Urinary bladder (tissue), 4 donors: Measurements from ENCODE around the gene NRCAM. TPM values are rescaled to one million over a fixed set of nuclear protein-coding genes. Genes with fewer than 3 reads are reported as not detected.
A peak's percentile ranks its signal among the peaks of the same experiment; 100 is the strongest.
"Not testable (repeated sequence)": the region's sequence is repeated elsewhere in the genome, so short reads cannot be mapped to it uniquely, and the experiment has no call there.

Experiments used
- DNase-seq: peaks from one replicate; pipeline ENCODE4 v3.0.0-alpha.2; 2015; ENCODE audit errors: extremely low spot score
- H3K27ac ChIP-seq: one replicate; pipeline ENCODE4 v1.5.1; 2013; ENCODE audit warnings: low read depth, mild to moderate bottlenecking, moderate library complexity
- H3K36me3 ChIP-seq: one replicate; pipeline ENCODE4 v1.6.1; 2013; ENCODE audit warnings: mild to moderate bottlenecking, moderate library complexity; ENCODE audit not compliant: insufficient read depth
- H3K4me1 ChIP-seq: one replicate; pipeline ENCODE4 v1.6.1; 2013; ENCODE audit warnings: mild to moderate bottlenecking, moderate library complexity; ENCODE audit not compliant: insufficient read depth
- H3K4me3 ChIP-seq: one replicate; pipeline ENCODE4 v1.5.1; 2013; ENCODE audit warnings: low read depth, low read length
- WGBS: extraction: QIAGEN DNeasy Blood & Tissue Kit; methylation state at CpG from one replicate; pipeline ENCODE4 v1.1.7; 2013; 5-methylcytosine and 5-hydroxymethylcytosine counted together
- polyA plus RNA-seq: library from polyadenylated mRNA; stranded (reverse); fragments of 200-250 nt; gene quantifications from one replicate; pipeline ENCODE4 v1.2.3, GENCODE V29; 2013
- total RNA-seq: library from RNA; depleted of rRNA; stranded (reverse); fragments of >200 nt; gene quantifications from one replicate; pipeline ENCODE4 v1.2.3, GENCODE V29; 2014
- donor health status: healthy with polysubstance abuse.
- donor health status: healthy.

The NRCAM gene
- total and polyA plus RNA-seq, 2 donors = 2.0 to 9.7 TPM

DNA sequence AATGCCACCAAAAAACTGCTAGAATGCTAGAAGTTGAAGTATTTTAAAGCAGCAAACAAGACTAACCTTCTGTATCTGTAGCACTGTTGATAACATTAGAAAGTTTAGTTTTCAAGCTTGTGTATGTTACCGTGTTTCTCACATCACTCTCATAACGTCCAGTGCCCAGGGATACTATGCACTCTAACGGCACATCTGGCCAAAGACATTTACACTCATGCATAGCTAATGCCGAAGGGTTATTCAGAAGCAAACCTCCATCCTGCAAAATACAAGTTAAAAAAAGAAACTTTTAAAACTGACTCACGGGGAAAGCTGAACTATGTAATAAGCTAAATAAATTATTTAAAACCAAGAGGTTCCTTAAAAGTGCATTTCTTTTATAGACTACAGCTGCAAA, 22.9 kb upstream of the NRCAM start:
- no peak overlapping the region for H3K27ac ChIP-seq
- no peaks in the 10 kb centered on the region for H3K4me1 ChIP-seq
- 90% methylated on average over 5 of the region's 5 CpGs for WGBS
- peaks cover 2% of the 10 kb centered on the region for H3K36me3 ChIP-seq
- H3K4me3 ChIP-seq = no peak overlapping the region
- DNase-seq = no peak

- H3K4me1 ChIP-seq = no peaks in the 10 kb centered on the region
- no peak for DNase-seq
- no peak overlapping the region for H3K4me3 ChIP-seq
- H3K36me3 ChIP-seq = peaks cover under 1% of the 10 kb centered on the region
- no peak overlapping the region for H3K27ac ChIP-seq
- WGBS = 63% methylated on average over 4 of the region's 4 CpGs
Observed at GRCh38 chr7:108468246-108468645, 12.0 kb upstream of the NRCAM start.

DNA sequence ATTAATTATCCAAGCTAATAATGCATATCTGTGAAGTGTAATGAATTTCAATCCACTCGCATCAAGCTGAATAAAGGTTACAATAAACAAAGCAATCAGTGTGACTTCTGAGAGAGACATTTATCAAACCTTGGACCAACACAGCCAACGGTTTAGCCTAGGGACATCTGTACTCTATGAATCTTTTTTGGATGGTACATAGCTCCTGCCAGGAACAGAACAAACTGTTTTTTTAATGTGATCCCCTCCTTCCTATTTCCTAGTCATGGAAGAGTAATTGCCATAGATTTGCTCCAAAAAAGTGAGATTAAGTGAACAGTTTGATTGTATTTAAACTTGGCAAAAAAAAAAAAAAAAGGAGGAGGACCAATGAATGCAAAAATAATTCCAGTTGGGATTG, 11.2 kb upstream of the NRCAM start:
- no peak for DNase-seq
- no peaks in the 10 kb centered on the region for H3K4me1 ChIP-seq
- 61% methylated on average over 2 of the region's 2 CpGs for WGBS

GRCh38 chr7:108466322-108466721, 10.1 kb upstream of the NRCAM start:
- not testable (repeated sequence) for H3K4me1 ChIP-seq, DNase-seq, H3K27ac ChIP-seq, H3K4me3 ChIP-seq, H3K36me3 ChIP-seq
- WGBS = 73% methylated on average over 2 of the region's 2 CpGs

More for the DNA sequence above, 11.2 kb upstream of the NRCAM start:
- Histone ChIP-seq H3K36me3 (no peaks in the 10 kb centered on the region), H3K27ac (no peak overlapping the region), H3K4me3 (no peak overlapping the region)

DNA sequence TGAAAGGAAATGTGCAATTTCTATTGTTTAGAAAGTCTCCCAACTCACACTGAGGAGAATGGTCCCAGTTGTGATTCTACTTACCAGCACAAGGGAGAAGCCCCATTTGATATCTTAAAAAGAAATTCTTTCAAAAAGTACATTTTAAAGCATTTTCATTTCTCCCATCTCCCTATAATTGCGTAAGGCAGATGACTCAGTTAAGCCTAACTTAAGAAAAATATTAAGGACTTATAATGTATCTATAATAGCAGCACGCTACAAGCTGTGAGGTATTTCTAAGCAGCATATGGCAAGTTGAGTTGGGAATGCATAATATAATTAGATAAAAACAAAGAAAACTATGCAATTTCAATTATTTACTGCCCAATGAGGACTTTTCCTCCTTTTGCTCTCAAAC, 8.5 kb upstream of the NRCAM start:
- no peak for DNase-seq
- H3K36me3 ChIP-seq = no peaks in the 10 kb centered on the region
- WGBS = 90% methylated on average over 2 of the region's 2 CpGs
- H3K4me3 ChIP-seq = no peak overlapping the region
- no peaks in the 10 kb centered on the region for H3K4me1 ChIP-seq
- no peak overlapping the region for H3K27ac ChIP-seq

DNA sequence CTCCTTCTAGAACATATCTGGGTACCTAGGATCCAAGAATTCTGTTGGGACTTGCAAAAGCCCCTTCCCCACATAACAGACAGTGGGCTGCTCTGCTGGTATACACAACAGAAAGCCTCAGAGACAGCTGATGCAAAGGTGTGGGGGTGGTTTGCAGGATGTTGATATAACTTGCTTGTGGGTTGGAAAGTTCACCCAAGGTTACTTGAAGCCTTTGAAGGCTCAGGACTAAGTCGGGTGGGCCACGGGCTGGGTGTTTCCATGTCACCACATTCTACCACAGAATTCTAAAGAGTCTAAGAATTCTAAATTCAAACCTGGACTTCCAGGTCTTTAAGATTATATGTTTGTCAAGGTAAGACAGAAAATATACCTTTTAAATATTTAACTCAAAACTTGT, 7.4 kb upstream of the NRCAM start:
- no peak for DNase-seq
- no peak overlapping the region for H3K27ac ChIP-seq
- WGBS = 60% methylated on average over 2 of the region's 2 CpGs
- H3K4me1 ChIP-seq = no peaks in the 10 kb centered on the region
- H3K4me3 ChIP-seq = no peak overlapping the region
- no peaks in the 10 kb centered on the region for H3K36me3 ChIP-seq

GRCh38 chr7:108461840-108462239, 5.6 kb upstream of the NRCAM start:
- Histone ChIP-seq H3K4me3 (no peak overlapping the region), H3K27ac (no peak overlapping the region), H3K4me1 (no peaks in the 10 kb centered on the region), H3K36me3 (no peaks in the 10 kb centered on the region)
- no peak for DNase-seq
- 79% methylated on average over 3 of the region's 3 CpGs for WGBS

- H3K27ac ChIP-seq = no peak overlapping the region
- no peak for DNase-seq
- no peaks in the 10 kb centered on the region for H3K36me3 ChIP-seq
- WGBS = 91% methylated on average over 1 of the region's 1 CpG
- H3K4me1 ChIP-seq = no peaks in the 10 kb centered on the region
- no peak overlapping the region for H3K4me3 ChIP-seq
Observed at GRCh38 chr7:108460964-108461363, 4.7 kb upstream of the NRCAM start.

DNA sequence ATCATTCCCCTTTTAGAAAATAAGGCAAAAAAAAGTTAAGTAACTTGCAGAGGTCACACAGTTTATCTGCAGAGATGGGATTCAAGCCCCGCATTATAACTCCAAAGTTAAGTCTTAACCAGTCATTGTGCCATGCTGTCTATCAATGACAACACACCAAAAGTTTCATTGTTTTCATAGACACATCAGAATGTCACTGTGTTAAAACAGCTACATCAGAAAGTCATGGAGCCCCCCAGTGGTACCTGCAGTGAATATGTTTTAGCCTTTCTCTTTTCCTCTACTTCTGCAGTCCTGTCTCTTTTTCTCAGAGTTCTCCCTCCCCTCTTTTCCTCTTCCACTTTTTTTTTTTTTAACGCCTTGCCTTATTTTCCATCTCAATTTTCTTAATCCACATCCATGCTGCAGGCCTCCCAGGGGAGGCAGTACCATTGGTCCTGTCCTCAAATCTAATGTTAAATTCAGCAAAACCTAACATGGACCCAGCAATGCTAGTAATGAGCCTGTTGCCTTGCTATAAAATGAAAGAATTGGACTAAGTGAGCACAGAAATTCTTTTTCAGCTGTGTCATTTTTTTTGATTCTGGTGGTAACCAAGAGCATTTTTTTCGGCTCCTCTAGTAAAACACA, 3.8 kb upstream of the NRCAM start:
- DNase-seq = no peak
- WGBS = 29% methylated on average over 3 of the region's 3 CpGs
- H3K27ac ChIP-seq = no peak overlapping the region
- no peak overlapping the region for H3K4me3 ChIP-seq
- no peaks in the 10 kb centered on the region for H3K36me3 ChIP-seq
- no peaks in the 10 kb centered on the region for H3K4me1 ChIP-seq

DNA sequence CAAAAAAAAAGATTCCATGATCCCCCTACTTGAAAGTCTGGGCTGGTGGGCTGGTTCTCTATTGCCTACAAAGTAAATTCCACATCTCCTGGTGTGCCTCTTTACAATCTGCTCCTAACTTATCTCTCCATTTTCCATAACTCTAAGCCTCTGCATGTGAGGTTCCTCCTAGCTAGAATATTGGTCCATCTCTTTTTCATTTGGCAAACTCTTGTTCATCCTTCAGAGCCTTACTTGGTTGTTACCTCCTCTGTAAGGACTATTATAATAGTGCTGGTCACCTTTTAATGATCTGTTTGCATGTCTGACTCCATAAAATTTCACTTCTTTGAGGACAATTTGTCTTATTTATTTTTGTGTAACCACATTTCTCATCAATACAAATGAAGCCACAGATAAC, 1.6 kb upstream of the NRCAM start:
- no peak for DNase-seq
- H3K4me3 ChIP-seq = no peak overlapping the region
- no peak overlapping the region for H3K27ac ChIP-seq
- H3K36me3 ChIP-seq = no peaks in the 10 kb centered on the region
- no peaks in the 10 kb centered on the region for H3K4me1 ChIP-seq

DNA sequence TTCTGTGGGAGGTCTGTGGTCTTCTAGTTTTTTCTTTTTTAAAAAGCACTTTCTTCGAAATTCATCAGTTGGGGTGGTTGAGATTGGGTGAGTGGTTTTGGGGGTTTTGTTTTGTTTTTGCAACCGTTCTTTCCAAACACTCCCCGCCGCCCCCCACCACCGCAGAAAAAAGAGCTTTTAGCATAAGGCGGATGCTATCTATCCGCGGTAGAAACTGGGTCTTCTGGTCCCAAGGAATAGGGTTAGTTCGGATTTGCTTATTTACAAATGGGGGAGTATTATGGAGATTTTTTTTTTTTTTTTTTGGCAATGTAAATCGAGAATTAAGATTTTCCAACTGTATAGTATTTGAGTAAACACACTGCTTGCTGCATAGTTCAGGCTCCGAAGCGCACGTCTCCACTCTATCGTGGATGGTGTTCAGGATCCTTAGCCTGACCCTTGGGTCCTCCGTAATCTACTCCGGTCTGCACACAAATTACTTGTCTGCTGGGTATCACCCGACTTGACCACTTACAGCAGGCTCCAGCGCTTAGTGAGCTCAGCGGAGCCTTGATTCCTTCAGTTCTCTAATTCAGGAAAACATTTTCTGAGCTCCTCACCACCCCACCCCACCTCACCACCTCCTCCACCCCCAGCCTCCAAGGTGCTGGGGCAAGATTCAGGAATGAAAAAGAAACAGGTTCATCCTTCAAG, 757 bp upstream of the NRCAM start:
- Histone ChIP-seq H3K4me3 (no peak overlapping the region), H3K36me3 (no peaks in the 10 kb centered on the region), H3K4me1 (no peaks in the 10 kb centered on the region), H3K27ac (no peak overlapping the region)
- WGBS = 8% methylated on average over 19 of the region's 19 CpGs
- DNase-seq = no peak

DNA sequence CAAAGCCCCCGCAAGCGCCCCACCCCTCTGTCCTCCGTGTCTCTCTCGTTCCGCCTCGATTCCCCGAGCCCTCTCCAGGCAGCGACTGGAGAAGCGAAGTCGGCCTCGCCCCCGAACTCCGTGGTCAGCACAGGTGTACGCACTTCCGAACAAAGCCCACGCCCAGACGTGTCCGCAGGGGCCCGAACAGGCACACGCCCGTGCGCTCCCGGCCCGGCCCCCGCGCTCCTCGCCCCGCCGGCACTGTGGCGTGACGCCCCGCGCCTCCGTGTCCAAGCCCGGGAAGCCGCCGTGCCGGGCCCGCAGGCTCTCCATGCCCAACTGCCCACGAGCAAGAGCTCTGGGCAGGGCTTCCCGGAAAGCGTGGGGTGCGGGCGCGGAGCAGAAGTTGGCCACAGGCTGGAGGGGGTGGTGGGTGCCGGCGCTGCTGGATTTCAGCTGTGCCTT, 662 bp downstream of the NRCAM start:
- Histone ChIP-seq H3K4me1 (no peaks in the 10 kb centered on the region), H3K27ac (no peak overlapping the region), H3K4me3 (peak overlapping the region; percentile 51), H3K36me3 (no peaks in the 10 kb centered on the region)
- no peak for DNase-seq
- under 1% methylated on average over 47 of the region's 47 CpGs for WGBS

DNA sequence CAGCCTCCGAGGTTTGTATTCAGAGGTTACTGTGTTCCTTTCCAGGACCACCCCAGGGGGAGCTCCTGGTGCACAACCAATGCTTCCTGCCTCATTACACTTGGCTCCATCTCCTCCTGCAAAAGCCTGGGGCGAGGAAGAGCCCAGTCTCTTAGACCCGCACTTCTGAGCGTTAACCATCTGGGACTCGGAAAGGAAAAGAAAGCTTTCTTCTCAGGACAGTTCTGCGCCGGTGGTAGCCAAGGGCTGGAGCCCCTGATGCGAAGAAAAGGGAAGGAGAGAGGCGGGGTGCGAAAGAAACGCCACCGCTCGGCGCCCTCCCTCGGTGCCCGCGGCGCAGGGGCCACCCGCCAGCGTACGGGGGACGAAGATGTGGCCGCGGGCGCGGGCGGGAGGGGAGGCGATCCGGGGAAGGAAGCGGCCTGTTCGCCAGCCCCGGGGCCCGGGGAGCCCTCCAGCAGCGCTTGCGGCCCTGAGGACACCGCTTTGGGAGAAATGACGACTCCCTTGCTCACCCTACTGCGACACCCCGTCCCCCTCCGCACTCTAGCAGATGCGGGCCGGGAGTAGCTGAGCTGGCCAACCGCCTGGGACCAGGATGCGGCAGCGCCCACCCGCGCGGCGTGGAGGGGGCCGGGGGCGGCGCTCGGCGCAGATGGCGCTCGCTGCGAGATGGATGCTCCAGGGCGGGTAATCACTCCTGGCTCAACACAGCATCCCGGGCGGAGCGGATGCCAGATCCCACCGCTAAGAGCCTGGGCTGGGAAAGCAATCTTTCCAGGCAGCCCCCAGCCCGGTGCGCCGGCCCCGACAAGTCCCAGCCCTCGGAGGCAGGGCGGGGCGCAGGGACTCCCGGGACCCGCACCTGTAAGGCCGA, 1.3 kb downstream of the NRCAM start:
- H3K4me3 ChIP-seq = peak overlapping the region; percentile 51
- under 1% methylated on average over 71 of the region's 72 CpGs for WGBS
- H3K36me3 ChIP-seq = no peaks in the 10 kb centered on the region
- H3K4me1 ChIP-seq = no peaks in the 10 kb centered on the region
- no peak overlapping the region for H3K27ac ChIP-seq
- DNase-seq = no peak

DNA sequence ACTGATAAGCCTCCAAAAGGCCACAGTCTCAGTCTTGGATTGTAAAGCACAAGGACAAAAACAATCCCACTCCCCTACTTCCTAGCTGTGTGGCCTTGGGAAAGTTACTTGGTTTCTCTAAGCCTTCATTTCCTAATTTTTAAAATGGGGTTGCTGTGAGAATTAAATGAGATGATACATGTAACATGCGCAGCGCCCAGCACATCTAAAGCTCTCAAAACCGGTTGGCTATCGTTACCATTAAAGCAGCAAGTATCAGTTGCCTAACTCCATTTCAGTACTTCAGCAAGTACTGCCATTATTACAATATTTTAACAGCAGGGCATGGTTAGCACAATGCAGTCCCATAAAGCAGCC, 1.9 kb downstream of the NRCAM start:
- 40% methylated on average over 4 of the region's 4 CpGs for WGBS

More for the DNA sequence above, 1.9 kb downstream of the NRCAM start:
- no peak for DNase-seq
- Histone ChIP-seq H3K27ac (no peak overlapping the region), H3K4me1 (no peaks in the 10 kb centered on the region), H3K36me3 (no peaks in the 10 kb centered on the region), H3K4me3 (peak overlapping the region; percentile 51)
